Upper lobe of left lung (tissue), 6 donors: Measurements from ENCODE around the gene TCTN1. TPM values are rescaled to one million over a fixed set of nuclear protein-coding genes. Genes with fewer than 3 reads are reported as not detected.

Source experiments
- ATAC-seq, 2 donors: fragments of 200-7000 bp; cut with Tn5 transposase; one replicate each; pipeline ENCODE4 v1.9.1; 2022; ENCODE audit warnings: mild to moderate bottlenecking in 2 of 2, moderate library complexity in 2 of 2; ENCODE audit not compliant: low FRiP score in 2 of 2
- DNase-seq, 2 donors: peaks; one replicate each; pipeline ENCODE4 v3.0.0-alpha.2; 2019 to 2020
- H3K27ac ChIP-seq, 4 donors: fragments of 200-600 bp; sonication (generic); one replicate each; pipeline ENCODE4 v1.5.1; 2016 to 2019
- H3K27me3 ChIP-seq, 4 donors: fragments of 200-600 bp; sonication (generic); one replicate each; pipeline ENCODE4 v1.5.1; 2017 to 2019
- H3K36me3 ChIP-seq, 4 donors: fragments of 200-600 bp; sonication (generic); one replicate each; pipeline ENCODE4 v1.5.1; 2016 to 2019
- H3K4me1 ChIP-seq, 4 donors: fragments of 200-600 bp; sonication (generic); one replicate each; pipeline ENCODE4 v1.5.1; 2018 to 2019
- H3K4me3 ChIP-seq, 4 donors: fragments of 200-600 bp; sonication (generic); one replicate each; pipeline ENCODE4 v1.5.1; 2017 to 2019; ENCODE audit warnings: mild to moderate bottlenecking in 2 of 4, moderate library complexity in 1 of 4
- H3K9me3 ChIP-seq, 4 donors: fragments of 200-600 bp; sonication (generic); one replicate each; pipeline ENCODE4 v1.5.1; 2018 to 2019
- CTCF ChIP-seq, 6 experiments: fragments of 450-650 bp in 4 of 6; fragments of 200-600 bp in 2 of 6; sonication (generic) in 2 of 6; IDR thresholded peaks; one replicate each; pipeline ENCODE4 v1.5.1; 2016 to 2019; ENCODE audit warnings: antibody characterized with exemption in 6 of 6
- EP300 ChIP-seq, 4 donors: sonication (generic); formaldehyde crosslinking; IDR thresholded peaks; one replicate each; pipeline ENCODE4 v1.5.1; 2017; ENCODE audit warnings: antibody characterized with exemption in 4 of 4, control low read depth in 2 of 4
- POLR2A ChIP-seq, 4 donors: fragments of 450-650 bp; IDR thresholded peaks; one replicate each; pipeline ENCODE4 v1.5.1; 2016 to 2017; ENCODE audit warnings: antibody characterized with exemption in 4 of 4, mild to moderate bottlenecking in 2 of 4
- POLR2AphosphoS5 ChIP-seq, 2 donors: sonication (generic); formaldehyde crosslinking; IDR thresholded peaks; one replicate each; pipeline ENCODE4 v1.5.1; 2017; ENCODE audit warnings: antibody characterized with exemption in 2 of 2
- WGBS, 2 donors: methylation state at CpG; one replicate each; pipeline ENCODE4 v1.1.5; 2017 to 2018; 5-methylcytosine and 5-hydroxymethylcytosine counted together
- total RNA-seq, 6 donors: library from RNA; depleted of rRNA in 4 of 6; stranded (reverse); fragments of >200 nt in 4 of 6; gene quantifications; one replicate each; pipeline versions ENCODE4 v1.1.0 to v1.2.1, GENCODE V29; 2016 to 2021
- donor health status: DM: no; HTN: no; CAD: no; lungs with moderate emphysema.
- donor health status: DM: no; HTN: yes; CAD: no; lungs with severe emphysema.

The TCTN1 gene
- total RNA-seq: 10 to 100 TPM; 21.6 to 50.8 (median 42.6) TPM

- no peaks in the 10 kb centered on the region for H3K9me3 ChIP-seq
- H3K4me3 ChIP-seq: peak within 1 kb of the TSS; percentile 60 to 87 (median 69)
- ATAC-seq (peak; percentile 99 to 100), DNase-seq (peak; percentile 98 to 99)
- 2 to 8% methylated on average over 13 to 44 of the region's 60 CpGs for WGBS, 2 donors
- H3K27me3 ChIP-seq: no peaks in the 10 kb centered on the region
- H3K36me3 ChIP-seq: no peaks in the 10 kb centered on the region
- H3K27ac ChIP-seq: peak within 1 kb of the TSS; percentile 34 to 83 (median 78)
- TF ChIP-seq CTCF (IDR thresholded peaks at IDR 0.05): peak in 4 of 6 experiments; percentile 6 to 52 (median 44)
- TF ChIP-seq POLR2A (IDR thresholded peaks at IDR 0.05): peak in 1 of 4 donors; percentile 74
- peak in 1 of 4 donors; percentile 44 for TF ChIP-seq EP300 (IDR thresholded peaks at IDR 0.05)
- TF ChIP-seq POLR2AphosphoS5 (IDR thresholded peaks at IDR 0.05): peak; percentile 64 to 91
- peaks cover 6 to 15% (median 10%) of the 10 kb centered on the region in 4 donors for H3K4me1 ChIP-seq
These were observed at the start of gene TCTN1 for GRCh38 chr12:110613771-110614684. TSS of gene TCTN1 (plus strand) at chr12:110614129. CDS start at chr12:110614183, 54 bp downstream.

- TF ChIP-seq EP300 (IDR thresholded peaks at IDR 0.05): no peak
- no peak for TF ChIP-seq POLR2AphosphoS5 (IDR thresholded peaks at IDR 0.05)
- TF ChIP-seq POLR2A (IDR thresholded peaks at IDR 0.05): no peak
- no peak for TF ChIP-seq CTCF (IDR thresholded peaks at IDR 0.05)
- Histone ChIP-seq H3K27ac (peak overlapping the region in 2 of 4 donors; percentile 9 to 19), H3K36me3 (no peaks in the 10 kb centered on the region), H3K27me3 (no peaks in the 10 kb centered on the region), H3K4me3 (no peak overlapping the region), H3K4me1 (peaks cover 20 to 42% (median 33%) of the 10 kb centered on the region in 4 donors), H3K9me3 (no peaks in the 10 kb centered on the region)
- WGBS, 2 donors: 77 to 80% methylated on average over 8 of the region's 8 CpGs
- ATAC-seq (no peak), DNase-seq (no peak)
These were observed 49.4 kb upstream of the TCTN1 start for GRCh38 chr12:110564471-110564991.

- TF ChIP-seq POLR2A (IDR thresholded peaks at IDR 0.05) (no peak), POLR2AphosphoS5 (IDR thresholded peaks at IDR 0.05) (no peak), CTCF (IDR thresholded peaks at IDR 0.05) (no peak), EP300 (IDR thresholded peaks at IDR 0.05) (no peak)
- Histone ChIP-seq H3K27me3 (no peaks in the 10 kb centered on the region), H3K4me3 (no peak overlapping the region), H3K36me3 (no peaks in the 10 kb centered on the region), H3K27ac (peak overlapping the region in 2 of 4 donors; percentile 22 to 46), H3K4me1 (peaks cover 20 to 42% (median 33%) of the 10 kb centered on the region in 4 donors), H3K9me3 (peaks cover 0 to 4% (median 2%) of the 10 kb centered on the region in 4 donors)
- 73 to 85% methylated on average over 8 of the region's 8 CpGs for WGBS, 2 donors
- ATAC-seq (no peak), DNase-seq (no peak)
These were observed 47.7 kb upstream of the TCTN1 start for GRCh38 chr12:110565894-110566871.

GRCh38 chr12:110566993-110567392, 46.9 kb upstream of the TCTN1 start:
- 91 to 95% methylated on average over 5 of the region's 5 CpGs for WGBS, 2 donors
- Histone ChIP-seq H3K36me3 (no peaks in the 10 kb centered on the region), H3K9me3 (peaks cover 0 to 11% (median 5%) of the 10 kb centered on the region in 4 donors), H3K4me1 (peaks cover 20 to 37% (median 32%) of the 10 kb centered on the region in 4 donors), H3K4me3 (no peak overlapping the region), H3K27ac (no peak overlapping the region), H3K27me3 (no peaks in the 10 kb centered on the region)
- no peak for DNase-seq
- ATAC-seq: no peak
- TF ChIP-seq EP300 (IDR thresholded peaks at IDR 0.05): no peak
- no peak for TF ChIP-seq CTCF (IDR thresholded peaks at IDR 0.05)
- TF ChIP-seq POLR2AphosphoS5 (IDR thresholded peaks at IDR 0.05): no peak
- TF ChIP-seq POLR2A (IDR thresholded peaks at IDR 0.05): no peak
